Testis (tissue), 3 donors: Measurements from ENCODE around the gene TAS2R40. TPM values are rescaled to one million over a fixed set of nuclear protein-coding genes. Genes with fewer than 3 reads are reported as not detected.

Experiments used
- DNase-seq: peaks from one replicate; pipeline ENCODE4 v3.0.0-alpha.2; 2019
- H3K27ac ChIP-seq, 2 donors: fragments of 200-600 bp; sonication (generic); one replicate each; pipeline ENCODE4 v1.5.1; 2019
- H3K27me3 ChIP-seq: fragments of 200-600 bp; sonication (generic); one replicate; pipeline ENCODE4 v1.5.1; 2019
- H3K36me3 ChIP-seq: fragments of 200-600 bp; sonication (generic); one replicate; pipeline ENCODE4 v1.5.1; 2017; ENCODE audit warnings: low read depth; ENCODE audit errors: missing control alignments
- H3K4me1 ChIP-seq: fragments of 200-600 bp; sonication (generic); one replicate; pipeline ENCODE4 v1.5.1; 2019
- H3K4me3 ChIP-seq, 2 donors: fragments of 200-600 bp; sonication (generic); one replicate each; pipeline ENCODE4 v1.5.1; 2017 to 2019
- H3K9me3 ChIP-seq: fragments of 200-600 bp; sonication (generic); one replicate; pipeline ENCODE4 v1.5.1; 2017
- POLR2A ChIP-seq: fragments of 450-650 bp; IDR thresholded peaks from one replicate; pipeline ENCODE4 v1.6.1; 2017; ENCODE audit warnings: antibody characterized with exemption, mild to moderate bottlenecking, moderate library complexity
- WGBS, 2 donors: methylation state at CpG; one replicate each; pipeline ENCODE4 v1.1.5; 2018; 5-methylcytosine and 5-hydroxymethylcytosine counted together
- intact Hi-C: fragments of 100-400 bp; cut with DNase I; formaldehyde crosslinking; loops from one replicate; pipeline ENCODE4 v1.15.1; 2023; ENCODE audit warnings: low total_unique reads
- polyA plus RNA-seq: library from polyadenylated mRNA; stranded (reverse); fragments of 350-450 nt; fragmentation: Illumina TruSeq; extraction: RNeasy Lipid Tissue Mini Kit (QIAGEN cat#74804); gene quantifications from one replicate; pipeline ENCODE4 v1.2.3, GENCODE V29; 2014; ENCODE audit warnings: low read depth, low replicate concordance; ENCODE audit not compliant: insufficient read depth
- total RNA-seq, 2 donors: library from RNA; depleted of rRNA; stranded (reverse); fragments of >200 nt; gene quantifications; one replicate each; pipeline ENCODE4 v1.2.3, GENCODE V29; 2016
- TF ChIP-seq, protein P1 (sequence below), 3 experiments: fragments of 450-650 bp in 2 of 3; fragments of 200-600 bp in 1 of 3; sonication (generic) in 1 of 3; IDR thresholded peaks; one replicate each; pipeline ENCODE4 v1.5.1; 2016 to 2019; ENCODE audit warnings: antibody characterized with exemption in 3 of 3, mild to moderate bottlenecking in 2 of 3, moderate library complexity in 1 of 3

TAS2R40 gene
- total and polyA plus RNA-seq, 3 donors from 2014 or later: not detected

DNA sequence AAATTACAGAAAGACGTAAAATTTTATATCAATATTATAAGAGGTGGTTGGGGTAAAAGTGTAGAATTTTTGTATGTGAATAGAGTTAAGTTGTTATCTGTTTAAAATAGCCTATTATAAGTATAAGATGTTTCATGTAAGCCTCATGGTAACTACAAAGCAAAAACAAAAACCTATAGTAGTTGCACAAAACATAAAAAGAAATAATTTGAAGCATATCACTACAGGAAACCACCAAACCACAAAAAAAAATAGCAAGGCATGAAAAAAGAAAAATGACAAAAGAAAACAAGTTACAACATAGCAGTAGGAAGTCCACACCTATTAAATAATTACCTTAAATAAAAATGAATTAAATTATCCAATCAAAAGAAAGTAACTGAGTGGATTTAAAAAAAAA is 29.0 kb downstream of the TAS2R40 start:
- H3K36me3 ChIP-seq: no peaks in the 10 kb centered on the region
- 84 to 85% methylated on average over 1 of the region's 1 CpG for WGBS, 2 donors
- H3K4me1 ChIP-seq: no peaks in the 10 kb centered on the region
- no peak overlapping the region for H3K4me3 ChIP-seq
- DNase-seq: no peak
- no peaks in the 10 kb centered on the region for H3K27me3 ChIP-seq
- no peaks in the 10 kb centered on the region for H3K9me3 ChIP-seq
- TF ChIP-seq POLR2A: no peak
- TF ChIP-seq, protein P1, sequence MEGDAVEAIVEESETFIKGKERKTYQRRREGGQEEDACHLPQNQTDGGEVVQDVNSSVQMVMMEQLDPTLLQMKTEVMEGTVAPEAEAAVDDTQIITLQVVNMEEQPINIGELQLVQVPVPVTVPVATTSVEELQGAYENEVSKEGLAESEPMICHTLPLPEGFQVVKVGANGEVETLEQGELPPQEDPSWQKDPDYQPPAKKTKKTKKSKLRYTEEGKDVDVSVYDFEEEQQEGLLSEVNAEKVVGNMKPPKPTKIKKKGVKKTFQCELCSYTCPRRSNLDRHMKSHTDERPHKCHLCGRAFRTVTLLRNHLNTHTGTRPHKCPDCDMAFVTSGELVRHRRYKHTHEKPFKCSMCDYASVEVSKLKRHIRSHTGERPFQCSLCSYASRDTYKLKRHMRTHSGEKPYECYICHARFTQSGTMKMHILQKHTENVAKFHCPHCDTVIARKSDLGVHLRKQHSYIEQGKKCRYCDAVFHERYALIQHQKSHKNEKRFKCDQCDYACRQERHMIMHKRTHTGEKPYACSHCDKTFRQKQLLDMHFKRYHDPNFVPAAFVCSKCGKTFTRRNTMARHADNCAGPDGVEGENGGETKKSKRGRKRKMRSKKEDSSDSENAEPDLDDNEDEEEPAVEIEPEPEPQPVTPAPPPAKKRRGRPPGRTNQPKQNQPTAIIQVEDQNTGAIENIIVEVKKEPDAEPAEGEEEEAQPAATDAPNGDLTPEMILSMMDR (IDR thresholded peaks at IDR 0.05): no peak
- H3K27ac ChIP-seq: no peak overlapping the region
- intact Hi-C loops: no loop called here

DNA sequence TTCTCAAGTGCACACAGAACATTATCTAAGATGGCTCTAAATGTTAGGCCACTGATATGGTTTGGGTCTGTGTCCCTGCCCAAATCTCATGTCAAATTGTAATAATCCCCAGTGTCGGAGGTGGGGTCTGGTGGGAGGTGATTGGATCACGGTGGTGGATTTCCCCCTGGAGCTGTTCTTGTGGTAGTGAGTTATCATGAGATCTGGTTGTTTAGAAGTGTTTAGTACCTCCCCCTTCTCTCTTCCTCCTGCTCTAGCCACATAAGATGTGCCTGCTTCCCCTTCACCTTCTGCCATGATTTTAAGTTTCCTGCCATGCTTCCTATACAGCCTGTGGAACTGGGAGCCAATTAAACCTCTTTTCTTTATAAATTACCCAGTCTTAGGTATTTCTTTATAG is 30.2 kb downstream of the TAS2R40 start:
- WGBS, 2 donors: 89 to 97% methylated on average over 2 of the region's 2 CpGs
- no peaks in the 10 kb centered on the region for H3K4me1 ChIP-seq
- no peaks in the 10 kb centered on the region for H3K27me3 ChIP-seq
- no peaks in the 10 kb centered on the region for H3K9me3 ChIP-seq
- no peak for DNase-seq
- TF ChIP-seq, protein P1 (IDR thresholded peaks at IDR 0.05): no peak
- no peak for TF ChIP-seq POLR2A
- intact Hi-C loops: no loop called here
- no peak overlapping the region for H3K4me3 ChIP-seq
- H3K36me3 ChIP-seq: no peaks in the 10 kb centered on the region
- no peak overlapping the region for H3K27ac ChIP-seq

DNA sequence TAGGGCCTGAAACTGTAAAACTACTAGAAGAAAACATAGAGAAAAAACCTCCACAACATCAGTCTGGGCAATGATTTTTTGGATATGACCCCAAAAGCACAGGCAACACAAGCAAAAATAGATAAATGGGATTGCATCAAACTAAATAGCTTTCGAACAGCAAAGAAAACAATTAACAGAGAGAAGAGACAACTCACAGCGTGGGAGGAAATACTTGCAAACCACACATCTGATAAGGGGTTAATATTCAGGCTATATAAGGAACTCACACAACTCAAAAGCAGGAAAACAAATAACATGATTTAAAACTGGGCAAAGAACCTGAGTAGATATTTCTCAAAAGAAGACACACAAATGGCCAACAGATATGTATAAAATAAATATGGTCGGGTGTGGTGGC is 33.7 kb downstream of the TAS2R40 start:
- Histone ChIP-seq H3K27me3 (no peaks in the 10 kb centered on the region), H3K27ac (no peak overlapping the region), H3K4me1 (no peaks in the 10 kb centered on the region), H3K36me3 (no peaks in the 10 kb centered on the region), H3K9me3 (no peaks in the 10 kb centered on the region), H3K4me3 (no peak overlapping the region)
- 73 to 79% methylated on average over 3 of the region's 3 CpGs for WGBS, 2 donors
- intact Hi-C loops: no loop called here
- no peak for TF ChIP-seq POLR2A
- TF ChIP-seq, protein P1 (IDR thresholded peaks at IDR 0.05): no peak
- no peak for DNase-seq

DNA sequence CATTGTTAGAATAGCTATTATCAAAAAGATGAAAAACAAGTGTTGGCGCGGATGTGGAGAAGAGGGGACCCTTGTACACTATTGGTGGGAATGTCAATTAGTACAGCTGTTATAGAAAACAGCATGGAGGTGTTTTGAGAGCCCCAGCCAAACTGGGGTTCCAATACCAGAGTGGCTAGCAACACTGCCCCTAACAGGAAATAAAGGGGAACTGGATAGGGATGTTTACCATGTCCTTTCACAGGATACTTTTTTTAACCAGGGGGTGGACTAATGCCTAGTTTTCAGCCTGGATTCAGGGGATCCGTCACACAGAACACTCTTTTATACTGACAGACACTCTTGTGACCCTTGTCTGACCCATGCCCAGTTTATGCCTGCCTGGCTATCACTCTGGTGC is 34.5 kb downstream of the TAS2R40 start:
- WGBS, 2 donors: 81 to 86% methylated on average over 3 of the region's 3 CpGs
- Histone ChIP-seq H3K27me3 (no peaks in the 10 kb centered on the region), H3K36me3 (no peaks in the 10 kb centered on the region), H3K4me1 (no peaks in the 10 kb centered on the region), H3K4me3 (no peak overlapping the region), H3K9me3 (no peaks in the 10 kb centered on the region), H3K27ac (no peak overlapping the region)
- intact Hi-C loops: no loop called here
- no peak for DNase-seq
- TF ChIP-seq POLR2A: no peak
- TF ChIP-seq, protein P1 (IDR thresholded peaks at IDR 0.05): no peak

DNA sequence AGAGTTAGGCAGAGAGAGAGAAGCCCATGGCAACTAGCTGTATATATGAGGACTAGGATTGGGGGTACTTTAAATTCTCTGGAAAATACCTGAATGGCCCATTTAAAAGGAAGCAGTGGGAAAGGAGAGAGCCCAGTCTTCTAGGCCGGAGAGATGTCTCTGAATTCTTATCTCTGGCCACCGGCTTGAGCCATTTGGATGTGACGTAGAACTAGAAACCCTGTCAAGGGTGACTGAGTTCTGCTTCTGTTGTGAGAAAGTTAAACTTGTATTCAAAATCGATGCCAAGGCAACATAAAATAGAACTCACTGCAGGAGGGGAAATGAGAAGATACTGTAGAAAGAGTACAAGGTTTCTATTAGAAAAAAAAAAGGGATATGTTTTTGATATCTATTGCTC is 35.1 kb downstream of the TAS2R40 start:
- Histone ChIP-seq H3K4me3 (no peak overlapping the region), H3K4me1 (no peaks in the 10 kb centered on the region), H3K27ac (no peak overlapping the region), H3K27me3 (no peaks in the 10 kb centered on the region), H3K36me3 (no peaks in the 10 kb centered on the region), H3K9me3 (no peaks in the 10 kb centered on the region)
- TF ChIP-seq, protein P1 (IDR thresholded peaks at IDR 0.05): no peak
- no peak for TF ChIP-seq POLR2A
- 88 to 92% methylated on average over 4 of the region's 4 CpGs for WGBS, 2 donors
- intact Hi-C loops: no loop called here
- no peak for DNase-seq
